Adipocyte (in vitro differentiated cells): ENCODE results near the gene FAM83E.
A peak's percentile ranks its signal among the peaks of the same experiment; 100 is the strongest.
"Not testable (repeated sequence)": the region's sequence is repeated elsewhere in the genome, so short reads cannot be mapped to it uniquely, and the experiment has no call there.

ENCODE experiments used
- DNase-seq: peaks from one replicate; pipeline ENCODE4 v3.0.0-alpha.2; 2015; ENCODE audit warnings: low read depth
- H3K27me3 ChIP-seq: replicated peaks from 2 replicates; pipeline ENCODE4 v1.7.0; 2013; ENCODE audit warnings: mild to moderate bottlenecking, low read length, moderate library complexity; ENCODE audit not compliant: control insufficient read depth, insufficient read depth
- H3K36me3 ChIP-seq: 2 replicates; pipeline ENCODE4 v1.7.0; 2013; ENCODE audit warnings: low read length, mild to moderate bottlenecking, moderate library complexity; ENCODE audit not compliant: control insufficient read depth, insufficient read depth, severe bottlenecking
- H3K4me1 ChIP-seq: 2 replicates; pipeline ENCODE4 v1.7.0; 2013; ENCODE audit warnings: mild to moderate bottlenecking, low read length, moderate library complexity; ENCODE audit not compliant: control insufficient read depth, insufficient read depth
- H3K4me3 ChIP-seq: 2 replicates; pipeline ENCODE4 v1.7.0; 2013; ENCODE audit warnings: mild to moderate bottlenecking, low read length, moderate library complexity
- H3K9ac ChIP-seq: 2 replicates; pipeline ENCODE4 v1.7.0; 2013; ENCODE audit warnings: mild to moderate bottlenecking, low read length, moderate library complexity
- H3K9me3 ChIP-seq: 2 replicates; pipeline ENCODE4 v1.7.0; 2013; ENCODE audit warnings: mild to moderate bottlenecking, low read length, moderate library complexity; ENCODE audit not compliant: control insufficient read depth

FAM83E gene

DNA sequence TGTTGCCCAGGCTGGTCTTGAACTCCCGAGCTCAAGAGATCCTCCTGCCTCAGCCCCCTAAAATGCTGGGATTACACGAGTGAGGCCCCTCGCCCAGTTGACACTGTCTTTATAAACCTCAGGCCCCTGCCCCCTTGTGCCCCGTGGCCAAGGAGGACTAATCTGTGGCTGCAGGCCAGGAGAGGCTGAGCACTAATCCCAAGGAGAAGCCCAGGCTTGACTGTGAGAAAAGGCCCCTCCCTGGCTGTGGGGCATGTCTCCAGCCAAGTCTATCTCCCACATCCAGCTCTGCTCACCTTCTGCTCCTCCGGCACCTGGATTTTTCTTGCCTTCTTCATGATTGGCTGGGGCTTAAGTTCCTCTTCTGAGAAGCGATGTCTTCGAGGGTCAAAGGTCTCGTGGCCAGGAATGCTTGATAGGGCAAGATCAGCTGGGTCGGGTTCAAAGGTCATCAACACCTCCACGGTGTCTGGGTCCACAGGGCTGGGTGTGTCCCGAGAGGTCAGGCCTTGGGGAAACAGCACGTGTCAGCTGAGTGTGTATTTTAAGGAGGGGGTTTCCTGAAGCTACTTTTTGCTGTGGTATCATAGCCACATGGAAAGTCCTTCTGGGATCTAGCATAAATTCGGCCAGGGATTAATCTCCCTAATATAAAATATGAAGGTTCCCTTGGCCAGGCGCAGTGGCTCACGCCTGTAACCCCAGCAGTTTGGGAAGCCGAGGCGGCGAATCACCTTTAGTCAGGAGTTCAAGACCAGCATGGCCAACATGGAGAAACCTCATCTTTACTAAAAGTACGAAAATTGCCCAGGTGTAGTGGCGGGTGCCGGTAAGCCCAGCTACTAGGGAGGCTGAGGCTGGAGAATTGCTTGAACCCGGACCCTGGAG lies 18.5 kb upstream of the FAM83E start:
- peaks cover 43% of the 10 kb centered on the region for H3K4me1 ChIP-seq
- DNase-seq = no peak
- H3K4me3 ChIP-seq = peak overlapping the region; percentile 62
- H3K36me3 ChIP-seq = no peaks in the 10 kb centered on the region
- H3K9me3 ChIP-seq = no peaks in the 10 kb centered on the region
- peak overlapping the region; percentile 71 for H3K9ac ChIP-seq
- H3K27me3 ChIP-seq = no peaks in the 10 kb centered on the region

DNA sequence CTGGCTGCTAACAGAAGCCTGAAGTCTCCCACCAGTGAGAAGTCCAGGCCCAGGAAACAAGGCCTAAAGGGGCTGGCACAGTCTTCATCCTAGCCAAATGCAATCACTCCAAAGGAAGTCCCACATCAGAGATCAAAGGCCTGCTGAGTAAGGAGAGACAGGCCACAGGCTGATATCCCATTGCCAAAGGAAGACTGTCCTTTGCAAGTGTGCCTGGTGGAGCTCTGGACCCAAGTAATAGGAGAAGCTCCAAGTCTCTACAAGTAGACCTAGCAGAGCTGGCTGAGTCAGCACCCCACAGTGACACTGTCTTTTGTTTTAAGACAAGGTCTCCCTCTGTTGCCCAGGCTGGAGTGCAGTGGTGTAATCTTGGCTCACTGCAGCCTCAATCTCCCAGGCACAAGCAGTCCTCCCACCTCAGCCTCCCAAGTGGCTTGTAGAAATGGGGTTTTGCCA lies 17.8 kb upstream of the FAM83E start:
- no peaks in the 10 kb centered on the region for H3K27me3 ChIP-seq
- H3K36me3 ChIP-seq = no peaks in the 10 kb centered on the region
- no peaks in the 10 kb centered on the region for H3K9me3 ChIP-seq
- no peak for DNase-seq
- H3K4me1 ChIP-seq = peaks cover 41% of the 10 kb centered on the region
- no peak overlapping the region for H3K4me3 ChIP-seq
- H3K9ac ChIP-seq = peak overlapping the region; percentile 71

DNA sequence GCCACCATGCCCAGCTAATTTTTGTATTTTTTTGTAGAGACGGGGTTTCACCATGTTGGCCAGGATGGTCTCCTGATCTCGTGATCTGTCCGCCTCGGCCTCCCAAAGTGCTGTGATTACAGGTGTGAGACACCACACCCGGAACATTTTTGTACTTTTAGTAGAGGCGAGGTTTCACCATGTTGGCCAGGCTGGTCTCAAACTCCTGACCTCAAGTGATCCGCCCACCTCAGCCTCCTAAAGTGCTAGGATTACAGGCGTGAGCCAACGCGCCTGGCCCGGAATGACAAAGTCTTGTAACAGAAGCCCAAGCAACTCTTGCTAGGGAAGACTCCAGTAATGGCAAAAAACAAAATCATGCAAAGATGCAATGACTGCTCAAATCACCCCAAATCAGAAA lies 17.4 kb upstream of the FAM83E start:
- H3K36me3 ChIP-seq, DNase-seq: not testable (repeated sequence)

DNA sequence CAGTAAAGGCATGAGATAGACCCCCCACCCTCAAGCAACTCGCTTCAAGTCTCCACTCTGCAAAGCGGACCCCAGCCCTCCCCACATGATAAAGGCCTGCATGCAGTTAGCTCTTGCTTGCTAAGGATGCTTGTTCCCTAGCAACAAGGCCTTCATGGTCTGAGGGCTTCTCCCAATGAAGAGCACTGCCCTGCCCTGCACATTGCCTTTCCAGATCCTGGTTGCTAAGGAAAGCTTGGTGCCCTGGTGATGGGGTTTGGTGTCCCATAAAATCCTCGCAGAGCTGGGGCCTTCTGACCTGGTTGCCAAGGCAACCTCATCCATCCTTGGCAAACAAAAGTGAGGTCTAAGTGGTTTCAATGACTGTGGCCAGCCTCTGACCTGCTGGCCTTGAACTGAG lies 16.3 kb upstream of the FAM83E start:
- H3K36me3 ChIP-seq = peaks cover 1% of the 10 kb centered on the region
- peaks cover 33% of the 10 kb centered on the region for H3K4me1 ChIP-seq
- no peak overlapping the region for H3K9ac ChIP-seq
- DNase-seq = no peak
- no peak overlapping the region for H3K4me3 ChIP-seq
- no peaks in the 10 kb centered on the region for H3K9me3 ChIP-seq
- no peaks in the 10 kb centered on the region for H3K27me3 ChIP-seq

More for the DNA sequence above, 17.4 kb upstream of the FAM83E start:
- H3K9me3 ChIP-seq, H3K9ac ChIP-seq, H3K27me3 ChIP-seq, H3K4me3 ChIP-seq: not testable (repeated sequence)
- peaks cover 41% of the 10 kb centered on the region for H3K4me1 ChIP-seq

DNA sequence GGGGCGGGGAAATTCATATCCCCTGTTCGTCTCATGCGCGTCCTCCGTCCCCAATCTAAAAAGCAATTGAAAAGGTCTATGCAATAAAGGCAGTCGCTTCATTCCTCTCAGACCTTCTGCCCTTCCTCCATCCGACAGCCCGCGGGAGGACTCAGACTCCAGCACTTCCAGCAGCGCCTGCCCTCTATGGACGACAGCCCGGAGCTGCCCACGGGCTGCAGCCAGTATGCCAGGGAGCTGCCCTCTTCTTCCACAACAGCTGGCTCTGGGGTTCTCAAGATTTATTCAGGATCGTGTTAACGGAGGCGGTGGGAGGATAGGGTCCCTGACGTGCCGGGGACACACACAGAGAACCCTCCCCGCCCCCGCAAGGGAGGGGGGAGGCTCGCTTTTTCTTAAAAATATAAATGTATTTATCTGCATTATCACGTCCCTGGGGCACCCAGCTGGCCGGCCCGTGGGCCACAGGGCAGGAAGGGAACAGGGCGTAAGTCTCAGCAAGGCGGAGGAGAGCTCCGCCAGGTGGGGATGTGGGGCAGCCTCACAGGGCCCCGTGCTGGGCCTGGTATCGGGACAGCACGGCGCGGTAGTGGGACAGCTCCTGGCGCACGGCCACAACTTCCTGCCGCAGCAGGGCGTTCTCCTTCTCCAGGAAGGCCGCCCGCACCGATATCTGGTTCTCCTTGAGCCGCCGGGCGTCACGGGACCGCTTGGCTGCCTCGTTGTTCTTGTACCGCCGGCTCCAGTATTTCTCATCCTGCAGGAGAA lies 15.6 kb upstream of the FAM83E start:
- H3K36me3 ChIP-seq = peaks cover 4% of the 10 kb centered on the region
- H3K4me1 ChIP-seq = peaks cover 29% of the 10 kb centered on the region
- no peak for DNase-seq
- no peaks in the 10 kb centered on the region for H3K9me3 ChIP-seq
- H3K27me3 ChIP-seq = no peaks in the 10 kb centered on the region
- H3K4me3 ChIP-seq = no peak overlapping the region
- H3K9ac ChIP-seq = no peak overlapping the region

DNA sequence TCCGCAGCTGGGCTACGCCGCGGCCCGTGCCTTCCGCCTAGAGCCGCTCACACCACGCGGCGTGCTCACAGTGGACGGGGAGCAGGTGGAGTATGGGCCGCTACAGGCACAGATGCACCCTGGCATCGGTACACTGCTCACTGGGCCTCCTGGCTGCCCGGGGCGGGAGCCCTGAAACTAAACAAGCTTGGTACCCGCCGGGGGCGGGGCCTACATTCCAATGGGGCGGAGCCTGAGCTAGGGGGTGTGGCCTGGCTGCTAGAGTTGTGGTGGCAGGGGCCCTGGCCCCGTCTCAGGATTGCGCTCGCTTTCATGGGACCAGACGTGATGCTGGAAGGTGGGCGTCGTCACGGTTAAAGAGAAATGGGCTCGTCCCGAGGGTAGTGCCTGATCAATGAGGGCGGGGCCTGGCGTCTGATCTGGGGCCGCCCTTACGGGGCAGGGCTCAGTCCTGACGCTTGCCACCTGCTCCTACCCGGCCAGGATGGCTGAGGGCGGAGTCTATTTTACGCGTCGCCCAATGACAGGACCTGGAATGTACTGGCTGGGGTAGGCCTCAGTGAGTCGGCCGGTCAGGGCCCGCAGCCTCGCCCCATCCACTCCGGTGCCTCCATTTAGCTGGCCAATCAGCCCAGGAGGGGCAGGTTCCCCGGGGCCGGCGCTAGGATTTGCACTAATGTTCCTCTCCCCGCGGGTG lies 14.9 kb upstream of the FAM83E start:
- no peak overlapping the region for H3K4me3 ChIP-seq
- DNase-seq = no peak
- peaks cover 4% of the 10 kb centered on the region for H3K36me3 ChIP-seq
- H3K9me3 ChIP-seq = no peaks in the 10 kb centered on the region
- no peak overlapping the region for H3K9ac ChIP-seq
- no peaks in the 10 kb centered on the region for H3K27me3 ChIP-seq
- H3K4me1 ChIP-seq = peaks cover 26% of the 10 kb centered on the region

DNA sequence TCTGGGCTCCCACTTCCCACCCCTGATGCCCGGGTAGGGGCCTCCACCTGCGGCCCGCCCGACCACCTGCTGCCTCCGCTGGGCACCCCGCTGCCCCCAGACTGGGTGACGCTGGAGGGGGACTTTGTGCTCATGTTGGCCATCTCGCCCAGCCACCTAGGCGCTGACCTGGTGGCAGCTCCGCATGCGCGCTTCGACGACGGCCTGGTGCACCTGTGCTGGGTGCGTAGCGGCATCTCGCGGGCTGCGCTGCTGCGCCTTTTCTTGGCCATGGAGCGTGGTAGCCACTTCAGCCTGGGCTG lies 14.4 kb upstream of the FAM83E start:
- Histone ChIP-seq H3K9me3 (no peaks in the 10 kb centered on the region), H3K36me3 (peaks cover 4% of the 10 kb centered on the region), H3K9ac (no peak overlapping the region), H3K27me3 (no peaks in the 10 kb centered on the region), H3K4me1 (peaks cover 27% of the 10 kb centered on the region), H3K4me3 (no peak overlapping the region)
- DNase-seq = no peak

DNA sequence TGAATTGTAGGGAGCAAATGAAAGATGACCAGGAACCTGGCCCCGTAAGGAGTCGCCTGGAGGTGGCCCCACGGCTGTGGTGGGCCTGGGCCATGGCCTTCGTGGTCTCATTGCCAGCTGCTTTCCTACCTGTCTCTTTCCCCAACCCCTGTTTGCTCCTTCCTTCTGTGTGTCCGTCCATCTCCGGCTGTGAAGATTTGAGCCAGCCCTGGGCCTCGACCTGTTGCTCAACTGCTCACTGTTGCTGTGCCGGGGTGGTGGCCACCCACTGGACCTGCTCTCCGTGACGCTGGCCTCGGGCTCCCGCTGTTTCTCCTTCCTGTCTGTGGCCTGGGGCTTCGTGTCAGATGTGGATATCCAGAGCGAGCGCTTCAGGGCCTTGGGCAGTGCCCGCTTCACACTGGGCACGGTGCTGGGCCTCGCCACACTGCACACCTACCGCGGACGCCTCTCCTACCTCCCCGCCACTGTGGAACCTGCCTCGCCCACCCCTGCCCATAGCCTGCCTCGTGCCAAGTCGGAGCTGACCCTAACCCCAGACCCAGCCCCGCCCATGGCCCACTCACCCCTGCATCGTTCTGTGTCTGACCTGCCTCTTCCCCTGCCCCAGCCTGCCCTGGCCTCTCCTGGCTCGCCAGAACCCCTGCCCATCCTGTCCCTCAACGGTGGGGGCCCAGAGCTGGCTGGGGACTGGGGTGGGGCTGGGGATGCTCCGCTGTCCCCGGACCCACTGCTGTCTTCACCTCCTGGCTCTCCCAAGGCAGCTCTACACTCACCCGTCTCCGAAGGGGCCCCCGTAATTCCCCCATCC lies 13.8 kb upstream of the FAM83E start:
- Histone ChIP-seq H3K9ac (no peak overlapping the region), H3K4me3 (no peak overlapping the region), H3K27me3 (no peaks in the 10 kb centered on the region), H3K4me1 (peaks cover 24% of the 10 kb centered on the region), H3K36me3 (peaks cover 4% of the 10 kb centered on the region), H3K9me3 (no peaks in the 10 kb centered on the region)
- DNase-seq = no peak

DNA sequence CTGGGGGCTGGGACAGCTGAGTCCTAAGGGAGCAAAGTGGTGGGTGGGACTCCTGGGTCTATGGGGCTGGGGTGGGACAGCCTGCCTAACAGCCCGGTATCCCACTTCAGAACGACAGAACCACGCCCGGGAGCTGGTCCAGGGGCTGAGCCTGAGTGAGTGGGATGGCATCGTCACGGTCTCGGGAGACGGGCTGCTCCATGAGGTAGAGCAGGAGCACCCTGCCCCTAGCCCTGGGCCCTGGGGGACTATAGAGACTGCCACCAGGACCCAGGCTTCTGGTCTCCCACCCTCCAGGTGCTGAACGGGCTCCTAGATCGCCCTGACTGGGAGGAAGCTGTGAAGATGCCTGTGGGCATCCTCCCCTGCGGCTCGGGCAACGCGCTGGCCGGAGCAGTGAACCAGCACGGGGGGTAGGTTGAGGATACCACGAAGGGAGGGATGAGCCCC lies 13.0 kb upstream of the FAM83E start:
- Histone ChIP-seq H3K4me1 (peaks cover 24% of the 10 kb centered on the region), H3K9me3 (no peaks in the 10 kb centered on the region), H3K36me3 (peaks cover 4% of the 10 kb centered on the region), H3K9ac (no peak overlapping the region), H3K4me3 (no peak overlapping the region), H3K27me3 (no peaks in the 10 kb centered on the region)
- no peak for DNase-seq

DNA sequence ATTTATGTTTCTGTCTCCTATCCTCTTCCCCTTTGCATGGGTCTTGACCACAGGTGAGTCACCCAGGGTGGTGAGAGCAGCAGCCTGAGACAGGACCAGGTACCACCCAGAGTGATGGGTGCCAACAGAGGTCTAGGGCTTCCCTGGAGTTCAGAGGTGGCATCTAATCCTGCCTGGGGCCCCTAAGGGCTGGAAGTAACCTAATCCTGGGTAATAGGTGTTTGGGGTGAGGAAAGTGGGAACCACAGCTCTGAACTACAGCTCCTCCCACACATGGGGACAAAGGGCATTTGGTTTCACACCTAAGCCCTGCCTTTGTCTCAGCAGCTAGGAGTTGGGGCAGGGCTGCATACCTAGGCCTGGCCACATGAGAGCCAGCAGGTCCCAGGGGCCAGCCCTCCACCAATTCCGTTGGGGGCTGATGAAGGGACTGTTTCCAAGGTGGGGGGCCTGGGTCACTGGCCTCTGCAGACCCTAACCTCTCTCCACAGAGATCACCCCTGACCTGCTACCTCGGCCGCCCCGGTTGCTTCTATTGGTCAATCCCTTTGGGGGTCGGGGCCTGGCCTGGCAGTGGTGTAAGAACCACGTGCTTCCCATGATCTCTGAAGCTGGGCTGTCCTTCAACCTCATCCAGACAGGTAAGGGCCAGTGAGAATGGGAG lies 12.5 kb upstream of the FAM83E start:
- DNase-seq = no peak
- Histone ChIP-seq H3K4me1 (peaks cover 24% of the 10 kb centered on the region), H3K4me3 (no peak overlapping the region), H3K27me3 (no peaks in the 10 kb centered on the region), H3K9ac (no peak overlapping the region), H3K36me3 (peaks cover 4% of the 10 kb centered on the region), H3K9me3 (no peaks in the 10 kb centered on the region)
